ENCODE results near the gene MARVELD1. TPM values are rescaled to one million over a fixed set of nuclear protein-coding genes. Genes with fewer than 3 reads are reported as not detected.
A peak's percentile ranks its signal among the peaks of the same experiment; 100 is the strongest.

The MARVELD1 gene
- total and polyA plus RNA-seq, 2 experiments from 2014 or later = 29.4 to 64.8 TPM

- Histone ChIP-seq H3K4me3 (no peak overlapping the region), H3K36me3 (ENCODE audit: low read depth) (no peaks in the 10 kb centered on the region), H3K79me2 (ENCODE audit: insufficient read depth) (no peaks in the 10 kb centered on the region), H2AFZ (no peak overlapping the region), H4K20me1 (ENCODE audit: insufficient read depth) (no peaks in the 10 kb centered on the region), H3K4me1 (ENCODE audit: insufficient read depth) (peaks cover 4% of the 10 kb centered on the region; the same call in 1 of the 2 replicates), H3K27me3 (replicated peaks; ENCODE audit: insufficient read depth) (no peaks in the 10 kb centered on the region), H3F3A (ENCODE audit: insufficient read depth) (peaks cover 9% of the 10 kb centered on the region; the same call in 1 of the 2 replicates), H3K9ac (no peak overlapping the region), H3K4me2 (ENCODE audit: unreplicated experiment) (no peak overlapping the region), H3K9me2 (ENCODE audit: insufficient read depth) (no peaks in the 10 kb centered on the region), H3K9me3 (ENCODE audit: low read depth) (no peaks in the 10 kb centered on the region), H3K27ac (no peak overlapping the region)
- TF ChIP-seq EZH2 (IDR thresholded peaks at IDR 0.05; ENCODE audit: insufficient read depth, poor library complexity, severe bottlenecking) (no peak), EZH2phosphoT487 (IDR thresholded peaks at IDR 0.05; ENCODE audit: insufficient read depth, low read depth) (no peak)
- 71 to 74% methylated on average over 11 of the region's 11 CpGs for WGBS, 2 experiments (ENCODE audit: low coverage in 1 of 2, low lambda C conversion rate in 2 of 2, missing lambda C conversion rate in 2 of 2)
- in situ Hi-C loops (cut with MboI) = no loop called here
- no peak for DNase-seq
Measured at GRCh38 chr10:97707134-97707861, 6.2 kb upstream of the MARVELD1 start.

- WGBS, 2 experiments (ENCODE audit: low coverage in 1 of 2, low lambda C conversion rate in 2 of 2, missing lambda C conversion rate in 2 of 2) = 33 to 39% methylated on average over 2 of the region's 2 CpGs
Measured at GRCh38 chr10:97708167-97708566, 5.4 kb upstream of the MARVELD1 start.

GRCh38 chr10:97708976-97709946, 4.3 kb upstream of the MARVELD1 start:
- no peak overlapping the region for H3K9ac ChIP-seq

More at GRCh38 chr10:97708167-97708566, 5.4 kb upstream of the MARVELD1 start:
- H4K20me1 ChIP-seq (ENCODE audit: insufficient read depth) = no peaks in the 10 kb centered on the region
- no peaks in the 10 kb centered on the region for H3K9me3 ChIP-seq (ENCODE audit: low read depth)
- no peak for DNase-seq
- H3F3A ChIP-seq (ENCODE audit: insufficient read depth) = peaks cover 9% of the 10 kb centered on the region; the same call in 1 of the 2 replicates
- no peak overlapping the region for H3K27ac ChIP-seq
- H3K4me2 ChIP-seq (ENCODE audit: unreplicated experiment) = no peak overlapping the region
- in situ Hi-C loops (cut with MboI) = no loop called here
- no peaks in the 10 kb centered on the region for H3K79me2 ChIP-seq (ENCODE audit: insufficient read depth)
- H2AFZ ChIP-seq = no peak overlapping the region
- no peaks in the 10 kb centered on the region for H3K27me3 ChIP-seq (replicated peaks; ENCODE audit: insufficient read depth)
- H3K4me3 ChIP-seq = no peak overlapping the region
- no peaks in the 10 kb centered on the region for H3K9me2 ChIP-seq (ENCODE audit: insufficient read depth)
- H3K4me1 ChIP-seq (ENCODE audit: insufficient read depth) = peaks cover 4% of the 10 kb centered on the region; the same call in 1 of the 2 replicates
- H3K36me3 ChIP-seq (ENCODE audit: low read depth) = no peaks in the 10 kb centered on the region
- no peak overlapping the region for H3K9ac ChIP-seq
- TF ChIP-seq EZH2 (IDR thresholded peaks at IDR 0.05; ENCODE audit: insufficient read depth, poor library complexity, severe bottlenecking) (no peak), EZH2phosphoT487 (IDR thresholded peaks at IDR 0.05; ENCODE audit: insufficient read depth, low read depth) (no peak)

More at GRCh38 chr10:97708976-97709946, 4.3 kb upstream of the MARVELD1 start:
- Histone ChIP-seq H3K36me3 (ENCODE audit: low read depth) (no peaks in the 10 kb centered on the region), H3K27ac (no peak overlapping the region), H3K9me2 (ENCODE audit: insufficient read depth) (no peaks in the 10 kb centered on the region), H3K79me2 (ENCODE audit: insufficient read depth) (no peaks in the 10 kb centered on the region), H2AFZ (no peak overlapping the region), H4K20me1 (ENCODE audit: insufficient read depth) (no peaks in the 10 kb centered on the region), H3K4me2 (ENCODE audit: unreplicated experiment) (peak overlapping the region; percentile 19), H3F3A (ENCODE audit: insufficient read depth) (peaks cover 9% of the 10 kb centered on the region; the same call in 1 of the 2 replicates), H3K9me3 (ENCODE audit: low read depth) (no peaks in the 10 kb centered on the region), H3K4me1 (ENCODE audit: insufficient read depth) (peaks cover 4% of the 10 kb centered on the region; the same call in 1 of the 2 replicates), H3K4me3 (no peak overlapping the region), H3K27me3 (replicated peaks; ENCODE audit: insufficient read depth) (no peaks in the 10 kb centered on the region)
- in situ Hi-C loops (cut with MboI) = no loop called here
- 27 to 31% methylated on average over 18 of the region's 18 CpGs for WGBS, 2 experiments (ENCODE audit: low coverage in 1 of 2, low lambda C conversion rate in 2 of 2, missing lambda C conversion rate in 2 of 2)
- no peak for TF ChIP-seq EZH2 (IDR thresholded peaks at IDR 0.05; ENCODE audit: insufficient read depth, poor library complexity, severe bottlenecking)
- DNase-seq = peak; percentile 83
